ENCODE data around the gene KCNK4.

- TF ChIP-seq, protein P1, sequence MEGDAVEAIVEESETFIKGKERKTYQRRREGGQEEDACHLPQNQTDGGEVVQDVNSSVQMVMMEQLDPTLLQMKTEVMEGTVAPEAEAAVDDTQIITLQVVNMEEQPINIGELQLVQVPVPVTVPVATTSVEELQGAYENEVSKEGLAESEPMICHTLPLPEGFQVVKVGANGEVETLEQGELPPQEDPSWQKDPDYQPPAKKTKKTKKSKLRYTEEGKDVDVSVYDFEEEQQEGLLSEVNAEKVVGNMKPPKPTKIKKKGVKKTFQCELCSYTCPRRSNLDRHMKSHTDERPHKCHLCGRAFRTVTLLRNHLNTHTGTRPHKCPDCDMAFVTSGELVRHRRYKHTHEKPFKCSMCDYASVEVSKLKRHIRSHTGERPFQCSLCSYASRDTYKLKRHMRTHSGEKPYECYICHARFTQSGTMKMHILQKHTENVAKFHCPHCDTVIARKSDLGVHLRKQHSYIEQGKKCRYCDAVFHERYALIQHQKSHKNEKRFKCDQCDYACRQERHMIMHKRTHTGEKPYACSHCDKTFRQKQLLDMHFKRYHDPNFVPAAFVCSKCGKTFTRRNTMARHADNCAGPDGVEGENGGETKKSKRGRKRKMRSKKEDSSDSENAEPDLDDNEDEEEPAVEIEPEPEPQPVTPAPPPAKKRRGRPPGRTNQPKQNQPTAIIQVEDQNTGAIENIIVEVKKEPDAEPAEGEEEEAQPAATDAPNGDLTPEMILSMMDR (IDR thresholded peaks at IDR 0.05; ENCODE audit: insufficient read depth, low read depth, low read length): no peak
- peak; percentile 72 for TF ChIP-seq EZH2 (IDR thresholded peaks at IDR 0.05; ENCODE audit: insufficient read depth, low read length)
Observed at GRCh38 chr11:64297699-64298358, 6.7 kb downstream of the KCNK4 start.

Data from astrocyte (in vitro differentiated cells and primary cell).